Amniotic epithelial cell (primary cell): ENCODE data around the gene ARHGAP19.
A peak's percentile ranks its signal among the peaks of the same experiment; 100 is the strongest.

Experiments used
- DNase-seq: peaks from one replicate; pipeline ENCODE4 v3.0.0-alpha.2; 2010; ENCODE audit warnings: low read depth

Gene ARHGAP19

GRCh38 chr10:97196223-97197029, 96.0 kb downstream of the ARHGAP19 start:
- DNase-seq: peak; percentile 41

- DNase-seq: no peak
Measured at GRCh38 chr10:97195706-97196222, 96.7 kb downstream of the ARHGAP19 start.

DNA sequence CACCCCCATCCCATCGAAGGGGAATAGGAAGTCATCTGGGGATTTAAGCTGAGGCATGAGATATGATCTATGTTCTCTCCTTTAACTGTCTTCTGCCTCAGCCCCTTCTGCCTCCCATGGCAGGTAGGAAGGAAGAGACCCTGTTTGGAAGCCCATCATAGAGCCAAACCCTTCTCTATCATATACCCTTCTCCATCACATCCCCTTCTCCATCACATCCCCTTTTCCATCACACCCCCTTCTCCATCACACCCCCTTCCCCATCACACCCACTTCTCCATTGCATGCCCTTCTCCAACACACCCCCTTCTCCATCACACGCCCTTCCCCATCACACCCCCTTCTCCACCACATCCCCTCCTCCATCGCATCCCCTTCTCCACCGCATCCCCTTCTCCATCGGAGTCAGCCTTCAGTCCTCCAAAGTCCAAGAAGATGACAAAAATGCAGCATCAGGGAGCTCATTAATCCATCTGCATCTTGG, 99.4 kb downstream of the ARHGAP19 start:
- DNase-seq: no peak

- no peak for DNase-seq
Measured at GRCh38 chr10:97190450-97190849, 102.0 kb downstream of the ARHGAP19 start.

DNA sequence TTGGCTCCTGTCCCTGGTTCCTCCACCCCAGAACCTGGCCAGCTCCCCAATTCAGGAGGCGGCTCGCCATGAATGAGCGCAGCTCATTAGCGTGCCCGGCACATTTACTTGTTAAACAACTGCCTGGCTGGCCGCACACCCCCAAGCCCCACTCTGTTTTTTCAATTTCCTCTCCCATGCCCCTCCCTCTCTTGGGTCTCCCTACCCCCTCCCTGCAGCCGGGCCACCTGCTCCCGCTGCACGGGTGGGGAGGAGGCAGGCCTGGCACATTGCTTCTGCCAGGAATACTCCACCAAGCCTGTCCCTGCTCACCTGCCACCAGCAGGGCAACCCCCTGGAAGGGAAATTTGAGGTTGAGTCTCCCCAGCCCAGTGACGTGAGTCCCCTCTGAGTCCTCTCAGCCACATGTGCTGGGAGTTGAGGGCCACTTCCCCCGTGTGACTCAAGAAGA, 104.2 kb downstream of the ARHGAP19 start:
- DNase-seq: no peak

- no peak for DNase-seq
Measured at GRCh38 chr10:97186911-97187310, 105.5 kb downstream of the ARHGAP19 start.

DNA sequence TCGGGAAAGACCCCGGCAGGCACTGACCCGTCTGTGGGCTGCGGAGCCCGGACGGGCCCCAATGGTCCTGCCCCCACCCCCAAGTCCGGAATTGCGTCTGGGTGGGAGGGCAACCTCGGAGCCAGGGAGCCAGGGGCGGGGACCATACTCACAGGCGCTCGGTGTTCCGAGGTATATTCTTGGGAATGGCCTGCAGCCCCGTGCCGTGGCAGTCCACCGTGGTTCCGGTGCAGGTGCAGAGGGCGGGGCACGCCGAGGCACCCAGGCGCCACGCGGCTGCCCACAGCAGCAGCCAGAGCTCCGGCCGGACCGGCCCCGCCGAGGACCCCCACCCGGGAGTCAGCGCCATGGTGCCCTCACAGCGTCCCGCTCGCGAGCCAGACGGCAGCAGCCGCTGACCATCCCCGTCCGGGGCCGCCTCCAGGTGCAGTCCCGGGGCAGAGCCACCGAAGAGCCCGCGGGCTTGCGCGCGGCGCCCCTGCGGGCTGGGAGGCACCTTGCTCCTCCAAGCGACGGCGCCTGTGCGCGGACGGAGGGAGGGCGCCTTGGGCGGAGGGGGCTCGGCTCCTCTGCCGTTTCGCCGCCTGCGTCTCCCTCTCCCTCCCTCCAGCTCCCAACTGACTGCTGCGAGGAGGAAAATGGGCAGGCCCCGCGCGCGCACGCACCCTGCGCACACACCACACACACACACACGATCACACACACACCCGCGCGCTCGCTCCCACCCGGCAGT, 106.9 kb downstream of the ARHGAP19 start, which contains the start of gene SLIT1:
SLIT1 (minus strand) TSS at position 634 of the 733 bp plus-strand sequence; CDS start at position 349, 285 bp downstream.
- no peak for DNase-seq

DNA sequence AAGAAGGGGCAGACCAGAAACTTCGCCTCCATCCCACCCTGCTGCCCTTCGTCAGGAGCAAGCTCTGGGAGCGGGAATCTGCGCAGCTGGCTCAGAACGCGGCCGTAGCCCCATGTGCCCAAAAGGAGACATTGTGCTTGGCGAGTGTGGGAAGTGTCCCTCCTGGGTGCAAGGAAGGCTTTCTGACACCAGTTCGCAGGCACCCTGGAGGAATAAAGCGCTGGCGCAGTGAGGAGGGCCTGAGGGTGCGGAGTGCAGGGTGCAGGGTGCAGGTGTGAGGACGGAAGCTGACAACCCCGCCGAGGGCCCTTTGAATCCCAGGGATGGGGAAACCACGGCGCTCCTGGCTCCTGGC, 107.5 kb downstream of the ARHGAP19 start:
- no peak for DNase-seq

DNA sequence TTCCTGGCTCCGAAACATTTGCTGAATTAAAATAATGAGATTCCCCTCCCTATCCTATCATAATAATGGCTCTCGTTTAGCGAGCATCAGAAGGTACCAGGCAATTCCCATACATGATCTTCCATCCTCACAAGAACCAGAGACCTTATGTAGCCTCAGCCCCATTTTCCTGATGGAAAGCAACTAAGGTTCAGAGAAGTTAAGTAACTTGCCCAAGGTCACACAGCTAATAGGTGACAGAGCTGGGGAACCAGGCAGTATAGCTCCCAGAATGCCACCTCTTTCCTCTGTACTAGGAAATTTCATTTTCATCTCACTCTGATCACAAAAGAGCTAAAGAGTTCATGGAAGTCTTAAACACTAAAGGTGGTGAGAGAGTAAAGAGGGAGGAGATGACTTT, 109.1 kb downstream of the ARHGAP19 start:
- no peak for DNase-seq

GRCh38 chr10:97182288-97182990, 110.0 kb downstream of the ARHGAP19 start:
- no peak for DNase-seq

DNA sequence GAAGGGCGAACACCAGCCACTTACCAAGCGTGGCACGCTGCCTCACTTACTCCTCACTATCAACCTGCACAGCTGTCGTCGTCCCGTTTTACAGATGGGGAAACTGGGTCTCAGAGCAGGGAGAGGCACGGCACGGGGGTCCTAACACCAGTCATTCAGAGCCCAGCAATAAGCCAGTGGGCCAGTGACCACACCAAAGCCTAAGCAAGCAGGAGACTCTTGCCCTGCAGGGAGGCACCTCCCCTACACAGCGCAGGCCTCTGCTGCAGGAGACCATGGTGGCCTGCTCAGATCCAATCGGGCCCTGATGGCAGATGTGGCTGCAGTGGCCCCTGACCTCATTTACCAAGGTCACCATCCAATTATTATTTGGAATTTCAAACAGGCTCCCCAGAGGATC, 111.5 kb downstream of the ARHGAP19 start:
- DNase-seq: no peak

DNA sequence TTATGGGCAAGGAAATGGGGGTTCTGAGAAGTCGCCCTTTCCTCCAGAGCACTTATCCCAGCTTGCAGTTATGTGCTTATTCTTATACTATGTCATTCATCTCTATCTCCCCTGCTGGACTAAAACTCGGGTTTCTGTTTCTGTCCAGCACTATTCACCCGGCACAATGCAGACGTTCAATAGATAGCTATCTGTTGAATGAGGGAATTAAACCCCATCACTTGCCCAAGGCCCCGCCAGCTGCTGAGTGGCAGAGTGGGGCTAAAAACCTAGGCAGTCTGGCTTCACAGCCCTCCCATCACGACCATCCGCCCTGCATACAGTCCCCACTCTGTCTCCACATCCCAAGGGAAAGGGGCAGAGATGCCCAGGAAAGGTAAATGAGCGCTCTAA, 112.1 kb downstream of the ARHGAP19 start:
- DNase-seq: no peak

DNA sequence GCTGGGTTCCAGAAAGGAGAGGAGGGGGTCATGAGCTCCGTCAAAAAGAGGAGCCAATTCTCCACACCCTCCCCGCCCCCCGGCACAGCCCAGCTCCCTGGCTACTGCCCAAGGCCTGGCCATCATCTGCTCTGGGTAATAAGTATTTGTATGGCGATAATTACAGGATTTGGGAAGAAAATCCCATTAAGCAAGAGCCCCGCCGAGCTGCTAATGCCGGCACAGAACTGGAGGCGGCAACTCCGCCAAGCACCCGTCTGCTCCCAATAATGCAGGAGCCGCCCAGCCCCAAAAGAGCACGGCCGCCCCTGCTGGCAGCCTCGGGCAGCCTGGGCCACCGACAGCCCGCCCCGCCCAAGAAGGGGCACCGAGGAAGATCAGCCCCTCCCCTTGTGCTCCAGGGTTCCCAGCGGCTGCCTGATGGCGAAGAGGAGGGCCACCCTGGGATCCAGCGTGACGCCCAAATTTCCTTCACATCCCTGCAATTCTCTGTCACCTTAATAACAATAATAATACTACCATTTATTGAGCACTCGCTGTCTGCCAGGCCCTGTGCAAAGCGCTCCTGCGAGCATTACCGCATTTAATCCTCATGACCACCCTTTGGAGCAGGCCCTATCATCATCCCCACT, 112.6 kb downstream of the ARHGAP19 start:
- no peak for DNase-seq

DNA sequence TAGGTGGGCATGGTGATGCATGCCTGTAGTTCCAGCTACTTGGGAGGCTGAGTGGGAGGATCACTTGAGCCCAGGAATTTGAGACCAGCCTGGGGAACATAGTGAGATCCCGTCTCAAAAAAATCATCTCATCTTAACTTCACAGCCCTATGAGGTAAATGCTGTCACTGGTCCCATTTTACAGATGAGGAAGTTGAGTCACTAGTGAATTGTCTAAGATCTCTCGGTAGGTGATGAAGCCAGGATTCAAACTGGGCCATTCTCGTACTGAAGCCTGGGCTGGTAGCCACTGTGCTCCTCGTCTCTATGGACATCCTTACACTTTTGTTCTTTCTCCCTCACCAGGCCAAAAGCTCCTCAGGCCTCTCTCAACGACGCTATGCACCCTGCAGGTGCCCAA, 113.1 kb downstream of the ARHGAP19 start:
- DNase-seq: no peak

GRCh38 chr10:97178074-97178473, 114.4 kb downstream of the ARHGAP19 start:
- no peak for DNase-seq

DNA sequence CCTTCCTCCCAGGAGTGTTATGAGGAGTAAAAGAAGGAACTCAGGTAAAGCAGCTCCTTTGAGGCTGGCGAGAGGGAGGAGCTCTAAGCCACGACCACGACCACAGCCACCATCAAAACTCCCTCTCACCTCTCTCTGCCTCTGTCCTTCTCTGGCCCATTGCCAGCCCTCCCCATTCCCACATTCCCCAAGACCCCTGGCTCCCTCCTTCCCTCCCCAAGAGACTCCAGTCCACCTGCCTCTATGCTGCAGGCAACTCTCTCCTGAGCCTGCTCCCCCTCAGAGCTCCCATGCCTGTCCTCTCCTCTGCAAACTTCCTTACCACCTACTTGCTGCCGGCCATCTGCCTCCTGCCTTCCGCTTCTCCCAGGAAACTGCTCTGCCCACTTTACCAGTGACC, 116.2 kb downstream of the ARHGAP19 start:
- no peak for DNase-seq

- no peak for DNase-seq
Measured at GRCh38 chr10:97175586-97175985, 116.9 kb downstream of the ARHGAP19 start.

- no peak for DNase-seq
Measured at GRCh38 chr10:97174941-97175340, 117.5 kb downstream of the ARHGAP19 start.

DNA sequence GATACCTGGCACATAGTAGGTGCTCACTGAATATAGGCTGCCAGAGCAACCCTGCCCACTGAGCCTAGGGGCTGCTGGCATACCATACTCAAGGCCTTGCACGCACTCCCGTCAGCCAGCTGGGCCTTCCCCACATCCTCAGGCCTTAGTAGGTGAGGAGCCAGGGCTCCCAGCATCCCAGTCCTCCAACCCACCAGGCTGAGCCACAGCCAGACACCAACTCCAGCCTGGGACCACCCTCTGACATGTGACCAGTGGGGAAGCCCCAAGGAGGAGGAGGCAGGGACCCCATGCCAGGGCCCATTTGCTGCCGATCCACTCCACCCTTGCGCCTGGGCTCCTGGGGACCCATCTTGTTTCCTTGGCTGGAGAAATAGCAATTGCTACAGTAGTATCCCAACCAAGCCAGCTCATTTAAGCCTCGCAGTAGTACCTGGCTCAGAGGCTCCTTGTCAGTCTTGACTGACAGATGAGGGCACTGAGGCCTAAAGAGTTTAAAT, 118.1 kb downstream of the ARHGAP19 start:
- DNase-seq: no peak

DNA sequence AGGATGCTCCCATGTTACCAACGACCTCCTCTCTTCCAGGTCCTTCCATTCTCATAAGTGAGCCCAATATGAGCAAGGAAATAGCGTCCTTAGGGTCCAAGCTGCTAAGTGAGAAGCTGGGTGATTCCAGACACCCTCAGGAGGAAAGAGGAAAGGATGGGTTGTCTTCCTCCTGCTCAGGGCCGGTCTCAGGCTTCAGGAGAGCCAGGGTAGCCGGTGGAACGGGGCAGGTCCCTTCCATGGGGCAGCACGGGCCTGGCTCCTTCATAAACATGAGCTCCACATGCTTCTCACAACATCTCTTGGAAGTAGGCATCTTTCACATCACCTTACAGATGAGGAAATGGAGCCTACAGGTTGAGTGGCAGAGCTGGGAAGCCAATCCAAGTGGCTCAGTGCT, 119.4 kb downstream of the ARHGAP19 start:
- DNase-seq: no peak
